ENCODE data around the gene CYP21A2.
"Not testable (repeated sequence)": the region's sequence is repeated elsewhere in the genome, so short reads cannot be mapped to it uniquely, and the experiment has no call there.

CYP21A2 gene

GRCh38 chr6:32044916-32045315, 6.7 kb downstream of the CYP21A2 start:
- H3K9me3 ChIP-seq (replicated peaks; ENCODE audit: insufficient read depth, low read length); H3F3A ChIP-seq (ENCODE audit: insufficient read depth, low read length); H3K79me2 ChIP-seq (ENCODE audit: low read length); H4K20me1 ChIP-seq (ENCODE audit: insufficient read depth, low read length); H3K27ac ChIP-seq (ENCODE audit: low read length); H3K9me2 ChIP-seq (replicated peaks; ENCODE audit: insufficient read depth, low read length); H3K4me3 ChIP-seq (ENCODE audit: low read length); H3K4me1 ChIP-seq (ENCODE audit: low read length); H3K4me2 ChIP-seq (ENCODE audit: low read depth, low read length); DNase-seq; H2AFZ ChIP-seq (ENCODE audit: low read length); H3K9ac ChIP-seq (ENCODE audit: low read length); H3K36me3 ChIP-seq (replicated peaks; ENCODE audit: insufficient read depth, low read length): not testable (repeated sequence)
- H3K27me3 ChIP-seq (replicated peaks; ENCODE audit: insufficient read depth, low read length) = peaks cover 42% of the 10 kb centered on the region

GRCh38 chr6:32045811-32046449, 7.7 kb downstream of the CYP21A2 start:
- Histone ChIP-seq H3K27ac (ENCODE audit: low read length) (no peak overlapping the region), H3K36me3 (replicated peaks; ENCODE audit: insufficient read depth, low read length) (no peaks in the 10 kb centered on the region), H3K4me3 (ENCODE audit: low read length) (no peak overlapping the region), H2AFZ (ENCODE audit: low read length) (no peak overlapping the region), H3K27me3 (replicated peaks; ENCODE audit: insufficient read depth, low read length) (peaks cover 47% of the 10 kb centered on the region), H3K4me2 (ENCODE audit: low read depth, low read length) (no peak overlapping the region), H3F3A (ENCODE audit: insufficient read depth, low read length) (no peaks in the 10 kb centered on the region), H3K9me2 (replicated peaks; ENCODE audit: insufficient read depth, low read length) (no peaks in the 10 kb centered on the region), H3K4me1 (ENCODE audit: low read length) (no peaks in the 10 kb centered on the region), H3K79me2 (ENCODE audit: low read length) (no peaks in the 10 kb centered on the region), H4K20me1 (ENCODE audit: insufficient read depth, low read length) (no peaks in the 10 kb centered on the region), H3K9me3 (replicated peaks; ENCODE audit: insufficient read depth, low read length) (no peaks in the 10 kb centered on the region), H3K9ac (ENCODE audit: low read length) (no peak overlapping the region)
- no peak for DNase-seq
- TF ChIP-seq CTCF (IDR thresholded peaks at IDR 0.05; ENCODE audit: low read length) (no peak), EZH2 (optimal IDR thresholded peaks at IDR 0.05; ENCODE audit: low read depth, low read length) (no peak), EZH2phosphoT487 (IDR thresholded peaks at IDR 0.05; ENCODE audit: low read length) (no peak)

GRCh38 chr6:32046450-32047083, 8.4 kb downstream of the CYP21A2 start:
- Histone ChIP-seq H3K4me2 (ENCODE audit: low read depth, low read length) (no peak overlapping the region), H3K36me3 (replicated peaks; ENCODE audit: insufficient read depth, low read length) (no peaks in the 10 kb centered on the region), H3K4me3 (ENCODE audit: low read length) (no peak overlapping the region), H3K9ac (ENCODE audit: low read length) (no peak overlapping the region), H3K27ac (ENCODE audit: low read length) (no peak overlapping the region), H3F3A (ENCODE audit: insufficient read depth, low read length) (no peaks in the 10 kb centered on the region), H2AFZ (ENCODE audit: low read length) (no peak overlapping the region), H3K79me2 (ENCODE audit: low read length) (no peaks in the 10 kb centered on the region), H3K9me3 (replicated peaks; ENCODE audit: insufficient read depth, low read length) (no peaks in the 10 kb centered on the region), H3K9me2 (replicated peaks; ENCODE audit: insufficient read depth, low read length) (no peaks in the 10 kb centered on the region), H4K20me1 (ENCODE audit: insufficient read depth, low read length) (no peaks in the 10 kb centered on the region), H3K27me3 (replicated peaks; ENCODE audit: insufficient read depth, low read length) (peaks cover 53% of the 10 kb centered on the region), H3K4me1 (ENCODE audit: low read length) (no peaks in the 10 kb centered on the region)
- DNase-seq = no peak
- TF ChIP-seq EZH2 (optimal IDR thresholded peaks at IDR 0.05; ENCODE audit: low read depth, low read length) (no peak), CTCF (IDR thresholded peaks at IDR 0.05; ENCODE audit: low read length) (no peak), EZH2phosphoT487 (IDR thresholded peaks at IDR 0.05; ENCODE audit: low read length) (no peak)

GRCh38 chr6:32047084-32047478, 8.9 kb downstream of the CYP21A2 start:
- H3K27ac ChIP-seq (ENCODE audit: low read length) = no peak overlapping the region

More at GRCh38 chr6:32047084-32047478, 8.9 kb downstream of the CYP21A2 start:
- H4K20me1 ChIP-seq (ENCODE audit: insufficient read depth, low read length) = no peaks in the 10 kb centered on the region
- no peak overlapping the region for H3K9ac ChIP-seq (ENCODE audit: low read length)
- no peaks in the 10 kb centered on the region for H3F3A ChIP-seq (ENCODE audit: insufficient read depth, low read length)
- H3K4me3 ChIP-seq (ENCODE audit: low read length) = no peak overlapping the region
- H3K79me2 ChIP-seq (ENCODE audit: low read length) = no peaks in the 10 kb centered on the region
- no peaks in the 10 kb centered on the region for H3K9me3 ChIP-seq (replicated peaks; ENCODE audit: insufficient read depth, low read length)
- H3K9me2 ChIP-seq (replicated peaks; ENCODE audit: insufficient read depth, low read length) = no peaks in the 10 kb centered on the region
- H3K27me3 ChIP-seq (replicated peaks; ENCODE audit: insufficient read depth, low read length) = peaks cover 58% of the 10 kb centered on the region
- H3K4me2 ChIP-seq (ENCODE audit: low read depth, low read length) = no peak overlapping the region
- no peaks in the 10 kb centered on the region for H3K4me1 ChIP-seq (ENCODE audit: low read length)
- TF ChIP-seq EZH2phosphoT487 (IDR thresholded peaks at IDR 0.05; ENCODE audit: low read length) = no peak
- no peak for TF ChIP-seq EZH2 (optimal IDR thresholded peaks at IDR 0.05; ENCODE audit: low read depth, low read length)
- TF ChIP-seq CTCF (IDR thresholded peaks at IDR 0.05; ENCODE audit: low read length) = no peak
- no peak for DNase-seq
- H3K36me3 ChIP-seq (replicated peaks; ENCODE audit: insufficient read depth, low read length) = no peaks in the 10 kb centered on the region
- no peak overlapping the region for H2AFZ ChIP-seq (ENCODE audit: low read length)
